VCaP (cell line): Measurements from ENCODE around the gene OR4C6.

Experiments
- H3K27ac ChIP-seq: fragments of 450-650 bp; 2 replicates; pipeline ENCODE4 v1.5.1; 2017
- CTCF ChIP-seq: fragments of 450-650 bp; conservative IDR thresholded peaks from 2 replicates; pipeline ENCODE4 v1.5.1; 2017; ENCODE audit warnings: mild to moderate bottlenecking, moderate library complexity

The OR4C6 gene

GRCh38 chr11:55661901-55662300, at the start of gene OR4C6:
Gene OR4C6 (plus strand): TSS chr11:55662201. CDS start chr11:55665167, 2,966 bp downstream.
- TF ChIP-seq CTCF: no peak

GRCh38 chr11:55624531-55624930, 37.5 kb upstream of the OR4C6 start:
- TF ChIP-seq CTCF: no peak
- H3K27ac ChIP-seq: no peak overlapping the region

More at GRCh38 chr11:55661901-55662300, at the start of gene OR4C6:
- no peak within 1 kb of the TSS for H3K27ac ChIP-seq

GRCh38 chr11:55634813-55635212, 27.2 kb upstream of the OR4C6 start, which contains the start of gene OR4P4:
Gene OR4P4 (plus strand): TSS chr11:55635113.
- no peak for TF ChIP-seq CTCF
- no peak within 1 kb of the TSS for H3K27ac ChIP-seq

- TF ChIP-seq CTCF: no peak
These were observed 14.0 kb upstream of the OR4C6 start, which contains the start of gene OR4S2 for GRCh38 chr11:55648027-55648426. Gene OR4S2 (plus strand): TSS chr11:55648327. CDS start chr11:55650904, 2,577 bp downstream.

GRCh38 chr11:55652560-55652959, 9.4 kb upstream of the OR4C6 start:
- H3K27ac ChIP-seq: no peak overlapping the region
- TF ChIP-seq CTCF: no peak

More at GRCh38 chr11:55648027-55648426, 14.0 kb upstream of the OR4C6 start, which contains the start of gene OR4S2:
- H3K27ac ChIP-seq: no peak within 1 kb of the TSS

GRCh38 chr11:55655096-55655495, 6.9 kb upstream of the OR4C6 start:
- H3K27ac ChIP-seq: no peak overlapping the region
- TF ChIP-seq CTCF: no peak

- no peak overlapping the region for H3K27ac ChIP-seq
- TF ChIP-seq CTCF: no peak
These were observed 3.9 kb upstream of the OR4C6 start for GRCh38 chr11:55658031-55658573.
